ENCODE results near the gene RALGDS.

Gene RALGDS

GRCh38 chr9:133109931-133110650 is 10.9 kb downstream of the RALGDS start:
- ChIA-PET CTCF (no interaction called here), POLR2A (interaction anchor here (1.1 kb wide), 1 partner anchor 39 kb away, joined by 7 read pairs; no protein-coding TSS in a partner anchor)
- TF ChIP-seq FOXK2 (IDR thresholded peaks at IDR 0.05), result no peak
- no peak for TF ChIP-seq LEF1 (IDR thresholded peaks at IDR 0.05; ENCODE audit: borderline replicate concordance)
- TF ChIP-seq PKNOX1 (IDR thresholded peaks at IDR 0.05), result no peak
- no peak for TF ChIP-seq FOXA1 (IDR thresholded peaks at IDR 0.05)
- TF ChIP-seq ZNF384 (IDR thresholded peaks at IDR 0.05), result no peak
- TF ChIP-seq L3MBTL2 (conservative IDR thresholded peaks at IDR 0.05), result no peak
- TF ChIP-seq NFRKB (IDR thresholded peaks at IDR 0.05), result no peak
- no peak for TF ChIP-seq CTBP1 (IDR thresholded peaks at IDR 0.05; ENCODE audit: borderline replicate concordance)
- no peak for TF ChIP-seq SUZ12 (IDR thresholded peaks at IDR 0.05)
- TF ChIP-seq SP1 (IDR thresholded peaks at IDR 0.05), result no peak
- TF ChIP-seq FOXM1 (IDR thresholded peaks at IDR 0.05; ENCODE audit: borderline replicate concordance), result no peak
- no peak for TF ChIP-seq HDGF (IDR thresholded peaks at IDR 0.05; ENCODE audit: borderline replicate concordance)
- no peak for TF ChIP-seq TARDBP (IDR thresholded peaks at IDR 0.05)
- TF ChIP-seq ARNT (IDR thresholded peaks at IDR 0.05), result no peak
- no peak for TF ChIP-seq ELF4 (IDR thresholded peaks at IDR 0.05)
- TF ChIP-seq BHLHE40 (IDR thresholded peaks at IDR 0.05; ENCODE audit: borderline replicate concordance), result no peak
- DNase-seq (ENCODE audit: extremely low spot score), result no peak

DNA sequence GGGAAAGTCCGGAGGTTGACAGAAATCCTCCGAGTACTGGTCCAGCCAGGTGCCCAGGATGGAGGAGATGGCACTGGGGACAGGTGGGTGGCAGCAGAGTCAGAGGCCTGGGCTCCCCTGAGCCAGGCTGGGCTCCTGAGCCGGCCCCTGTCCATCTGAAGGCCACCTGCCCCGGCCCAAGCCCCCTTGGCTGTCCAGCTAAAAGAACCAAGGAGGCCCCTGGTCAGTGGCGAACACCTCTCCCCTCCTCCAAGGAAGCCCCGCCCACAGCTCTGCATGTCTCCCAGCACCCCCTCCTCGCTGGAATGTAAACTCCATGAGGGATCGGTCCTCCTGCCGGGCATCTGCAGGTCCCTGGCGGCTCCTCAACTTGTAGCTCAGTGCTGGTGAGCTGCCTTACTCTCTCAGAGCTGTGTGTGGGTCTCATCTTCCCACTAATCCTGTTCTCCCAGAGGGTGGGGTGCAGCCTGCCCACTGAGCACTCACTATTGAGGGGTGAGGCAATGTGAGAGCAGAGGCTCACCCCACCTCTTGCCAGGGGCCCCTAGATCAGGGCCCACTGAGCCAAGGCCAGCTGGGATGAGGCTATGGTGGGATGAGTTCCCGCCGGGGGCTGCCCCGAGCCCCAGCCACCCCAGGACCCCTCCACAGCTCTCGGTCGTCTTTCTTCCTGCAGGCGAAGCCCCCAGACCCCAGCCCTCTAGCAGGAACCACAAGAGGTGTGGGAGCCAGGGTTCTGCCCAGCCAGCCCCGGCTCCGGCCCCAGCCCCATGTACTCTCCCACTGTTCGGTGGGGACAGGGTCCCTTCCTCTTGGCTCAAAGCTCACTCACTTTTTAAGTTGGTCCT is 12.0 kb downstream of the RALGDS start:
- TF ChIP-seq BHLHE40 (IDR thresholded peaks at IDR 0.05; ENCODE audit: borderline replicate concordance), result no peak
- TF ChIP-seq HDGF (IDR thresholded peaks at IDR 0.05; ENCODE audit: borderline replicate concordance), result no peak
- TF ChIP-seq ZNF384 (IDR thresholded peaks at IDR 0.05), result no peak
- no peak for TF ChIP-seq L3MBTL2 (conservative IDR thresholded peaks at IDR 0.05)
- no peak for TF ChIP-seq ELF4 (IDR thresholded peaks at IDR 0.05)
- no peak for DNase-seq (ENCODE audit: extremely low spot score)
- ChIA-PET CTCF (interaction anchor here (2.4 kb wide), 1 partner anchor 35 kb away, joined by 7 read pairs; no protein-coding TSS in a partner anchor), POLR2A (interaction anchor here (1.4 kb wide), 1 partner anchor 79 kb away, joined by 4 read pairs; the partner anchor contains the start of gene GTF3C5)

GRCh38 chr9:133107961-133108793 is 12.9 kb downstream of the RALGDS start:
- no peak for DNase-seq (ENCODE audit: extremely low spot score)
- CTCF ChIA-PET, result interaction anchor here (2.4 kb wide), 1 partner anchor 36 kb away, joined by 7 read pairs; no protein-coding TSS in a partner anchor
- TF ChIP-seq FOXM1 (IDR thresholded peaks at IDR 0.05; ENCODE audit: borderline replicate concordance) (no peak), ARNT (IDR thresholded peaks at IDR 0.05) (peak; percentile 91), FOXK2 (IDR thresholded peaks at IDR 0.05) (no peak)
- POLR2A ChIA-PET, result interaction anchor here (1.4 kb wide), 1 partner anchor 78 kb away, joined by 4 read pairs; the partner anchor contains the start of gene GTF3C5

DNA sequence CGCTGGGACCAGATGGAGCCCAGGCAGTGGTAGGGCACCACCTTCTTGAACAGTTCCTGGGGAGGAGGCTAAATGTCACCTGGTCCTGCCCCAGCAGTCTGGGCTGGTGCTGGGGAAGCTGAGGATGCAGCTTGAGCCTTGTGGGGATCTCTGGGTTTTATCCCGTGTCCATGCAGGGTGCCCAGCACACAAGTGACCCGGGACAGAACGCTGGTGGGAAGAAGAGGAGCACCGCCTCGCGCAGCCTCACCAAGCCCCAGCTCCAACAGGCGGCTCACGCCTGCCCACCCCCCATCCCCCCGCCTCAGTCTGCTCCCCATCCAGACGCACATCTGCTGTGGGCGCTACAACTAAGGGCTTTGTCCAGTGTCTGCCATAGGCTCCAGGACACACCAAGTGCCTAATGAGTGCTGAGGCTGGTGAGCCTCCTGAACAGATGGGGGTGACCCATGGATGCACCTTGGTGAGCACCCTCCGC is 13.8 kb downstream of the RALGDS start:
- ChIA-PET CTCF (interaction anchor here (2.4 kb wide), 1 partner anchor 37 kb away, joined by 7 read pairs; no protein-coding TSS in a partner anchor), POLR2A (no interaction called here)
- DNase-seq (ENCODE audit: extremely low spot score), result no peak
- TF ChIP-seq BHLHE40 (IDR thresholded peaks at IDR 0.05; ENCODE audit: borderline replicate concordance), result no peak
- TF ChIP-seq HDGF (IDR thresholded peaks at IDR 0.05; ENCODE audit: borderline replicate concordance), result no peak
- TF ChIP-seq ARNT (IDR thresholded peaks at IDR 0.05), result no peak
- TF ChIP-seq ELF4 (IDR thresholded peaks at IDR 0.05), result no peak
- TF ChIP-seq CTBP1 (IDR thresholded peaks at IDR 0.05; ENCODE audit: borderline replicate concordance), result no peak
- no peak for TF ChIP-seq FOXA1 (IDR thresholded peaks at IDR 0.05)

DNA sequence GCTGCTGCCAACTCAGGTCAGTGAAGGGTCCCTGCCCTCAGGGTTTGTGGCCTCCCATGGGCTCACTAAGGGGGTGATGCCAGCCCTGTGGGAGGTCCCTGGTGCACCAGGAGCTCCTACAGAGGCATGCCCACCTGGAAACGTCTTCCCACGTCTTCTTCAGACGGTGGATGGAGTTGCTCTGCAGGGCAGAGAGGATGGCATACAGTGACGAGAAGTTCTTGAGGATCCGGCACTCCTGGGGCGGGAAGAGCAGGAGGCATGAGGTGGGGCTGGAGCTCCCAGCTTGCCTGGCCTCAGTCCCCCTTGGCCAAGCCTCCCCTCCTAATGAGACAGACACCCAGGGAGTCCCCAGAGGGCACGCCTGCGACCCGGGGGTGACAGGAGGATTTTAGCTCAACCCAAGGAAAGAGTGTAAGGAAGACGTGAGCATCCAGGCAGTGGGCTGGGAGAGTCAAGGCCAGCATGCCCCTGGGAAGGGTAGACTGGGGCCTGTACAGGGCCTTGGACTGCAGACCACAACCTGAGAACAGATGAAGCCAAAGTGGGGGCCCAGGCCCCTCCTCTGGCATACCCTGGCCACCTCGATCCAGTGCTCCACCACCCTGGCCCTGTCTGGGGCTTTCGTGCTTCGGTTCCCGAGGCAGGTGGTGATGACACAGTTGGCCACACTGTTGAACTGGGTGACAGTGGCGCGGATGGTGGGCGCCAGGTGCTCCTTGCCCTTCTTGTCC is 14.4 kb downstream of the RALGDS start:
- DNase-seq (ENCODE audit: extremely low spot score), result no peak
- TF ChIP-seq CTBP1 (IDR thresholded peaks at IDR 0.05; ENCODE audit: borderline replicate concordance) (no peak), ZNF384 (IDR thresholded peaks at IDR 0.05) (no peak), BHLHE40 (IDR thresholded peaks at IDR 0.05; ENCODE audit: borderline replicate concordance) (no peak), FOXM1 (IDR thresholded peaks at IDR 0.05; ENCODE audit: borderline replicate concordance) (no peak), NFRKB (IDR thresholded peaks at IDR 0.05) (no peak), SP1 (IDR thresholded peaks at IDR 0.05) (no peak), ARNT (IDR thresholded peaks at IDR 0.05) (no peak), ELF4 (IDR thresholded peaks at IDR 0.05) (no peak), SUZ12 (IDR thresholded peaks at IDR 0.05) (no peak)
- POLR2A ChIA-PET, result no interaction called here
- CTCF ChIA-PET, result interaction anchor here (1.9 to 2.4 kb wide), 2 partner anchors 37 kb away, joined by 6 to 7 read pairs; no protein-coding TSS in a partner anchor

- no peak for DNase-seq (ENCODE audit: extremely low spot score)
- TF ChIP-seq FOXA1 (IDR thresholded peaks at IDR 0.05), result no peak
- no peak for TF ChIP-seq ZNF384 (IDR thresholded peaks at IDR 0.05)
- ChIA-PET CTCF (interaction anchor here (1.9 kb wide), 1 partner anchor 38 kb away, joined by 6 read pairs; no protein-coding TSS in a partner anchor), POLR2A (no interaction called here)
These were observed 15.6 kb downstream of the RALGDS start for GRCh38 chr9:133105461-133105770.

All from HEK293T (cell line).